Activated CD8-positive, alpha-beta T cell treated with anti-CD3 and anti-CD28 coated beads for 36 hours (primary cell): ENCODE measurements around the gene GRIK3. TPM values are rescaled to one million over a fixed set of nuclear protein-coding genes. Genes with fewer than 3 reads are reported as not detected.

Source experiments
- ATAC-seq: fragments of 200-7000 bp; cut with Tn5 transposase; one replicate; pipeline ENCODE4 v1.10.0; 2021; ENCODE audit warnings: mild to moderate bottlenecking, moderate library complexity
- CTCF ChIA-PET: fragments of 350-600 bp; sonication (Branson Sonifier 250); formaldehyde crosslinking; loops from one replicate; lab custom pipeline; 2021; ENCODE audit warnings: antibody characterized with exemption; lab: Charles Lee
- POLR2A ChIA-PET: fragments of 350-600 bp; sonication (Branson Sonifier 250); formaldehyde crosslinking; loops from one replicate; lab custom pipeline; 2021; ENCODE audit warnings: antibody characterized with exemption; lab: Charles Lee
- DNase-seq: peaks from one replicate; pipeline ENCODE4 v3.0.0-alpha.2; 2020
- H3K27ac Mint-ChIP-seq: one replicate; pipeline ENCODE4 v1.8.0; 2021; ENCODE audit warnings: mild to moderate bottlenecking, mixed read lengths
- H3K27me3 Mint-ChIP-seq: one replicate; pipeline ENCODE4 v1.8.0; 2021; ENCODE audit warnings: mixed read lengths
- H3K36me3 Mint-ChIP-seq: one replicate; pipeline ENCODE4 v1.8.0; 2021; ENCODE audit warnings: low read depth, mixed read lengths
- H3K4me1 Mint-ChIP-seq: one replicate; pipeline ENCODE4 v1.8.0; 2021; ENCODE audit warnings: low read depth, mixed read lengths
- H3K4me3 Mint-ChIP-seq: one replicate; pipeline ENCODE4 v1.8.0; 2021; ENCODE audit warnings: mild to moderate bottlenecking, moderate library complexity, mixed read lengths
- H3K9me3 Mint-ChIP-seq: one replicate; pipeline ENCODE4 v1.8.0; 2021; ENCODE audit warnings: mixed read lengths
- CTCF ChIP-seq: fragments of 200-600 bp; IDR thresholded peaks from one replicate; pipeline ENCODE4 v1.8.0; 2022; ENCODE audit warnings: antibody characterized with exemption, mild to moderate bottlenecking
- intact Hi-C: fragments of 100-400 bp; cut with micrococcal nuclease; formaldehyde crosslinking; loops from one replicate; pipeline ENCODE4 v1.10.0; 2022
- total RNA-seq, 2 experiments: library from RNA; stranded (reverse); gene quantifications; one replicate each; pipeline ENCODE4 v1.2.3, GENCODE V29; 2021

Gene GRIK3
- total RNA-seq, 2 experiments from 2014 or later: not detected

- Mint-ChIP-seq H3K27ac (no peak overlapping the region), H3K4me1 (no peaks in the 10 kb centered on the region), H3K4me3 (no peak overlapping the region), H3K9me3 (no peaks in the 10 kb centered on the region), H3K36me3 (no peaks in the 10 kb centered on the region), H3K27me3 (no peaks in the 10 kb centered on the region)
- intact Hi-C loops: no loop called here
- ATAC-seq (no peak), DNase-seq (no peak)
- TF ChIP-seq CTCF: no peak
- ChIA-PET CTCF (interaction anchor here (1.7 kb wide), 1 partner anchor 8 kb away, joined by 5 read pairs; no protein-coding TSS in a partner anchor), POLR2A (no interaction called here)
Observed at GRCh38 chr1:36872126-36872754, 162.1 kb downstream of the GRIK3 start.

- intact Hi-C loops: no loop called here
- H3K4me1 Mint-ChIP-seq: no peaks in the 10 kb centered on the region
- H3K36me3 Mint-ChIP-seq: no peaks in the 10 kb centered on the region
- no peak for TF ChIP-seq CTCF
- no peak for ATAC-seq
- H3K4me3 Mint-ChIP-seq: no peak overlapping the region
- H3K9me3 Mint-ChIP-seq: no peaks in the 10 kb centered on the region
- POLR2A ChIA-PET: no interaction called here
- DNase-seq: no peak
- no peak overlapping the region for H3K27ac Mint-ChIP-seq
- no peaks in the 10 kb centered on the region for H3K27me3 Mint-ChIP-seq
- CTCF ChIA-PET: no interaction called here
Observed at GRCh38 chr1:36871146-36871971, 163.0 kb downstream of the GRIK3 start.

GRCh38 chr1:36869826-36870225 is 164.5 kb downstream of the GRIK3 start:
- POLR2A ChIA-PET: no interaction called here
- Mint-ChIP-seq H3K4me3 (no peak overlapping the region), H3K27me3 (no peaks in the 10 kb centered on the region), H3K9me3 (no peaks in the 10 kb centered on the region), H3K4me1 (no peaks in the 10 kb centered on the region), H3K27ac (no peak overlapping the region), H3K36me3 (no peaks in the 10 kb centered on the region)
- no peak for TF ChIP-seq CTCF
- no peak for DNase-seq
- intact Hi-C loops: no loop called here
- ATAC-seq: no peak
- CTCF ChIA-PET: no interaction called here

- no peak for TF ChIP-seq CTCF
- Mint-ChIP-seq H3K9me3 (no peaks in the 10 kb centered on the region), H3K27me3 (no peaks in the 10 kb centered on the region), H3K27ac (no peak overlapping the region), H3K4me1 (no peaks in the 10 kb centered on the region), H3K4me3 (no peak overlapping the region), H3K36me3 (no peaks in the 10 kb centered on the region)
- ATAC-seq (no peak), DNase-seq (no peak)
- CTCF ChIA-PET: no interaction called here
- POLR2A ChIA-PET: no interaction called here
- intact Hi-C loops: no loop called here
Observed at GRCh38 chr1:36869054-36869453, 165.3 kb downstream of the GRIK3 start.

GRCh38 chr1:36867575-36867974 is 166.7 kb downstream of the GRIK3 start:
- POLR2A ChIA-PET: no interaction called here
- Mint-ChIP-seq H3K4me3 (no peak overlapping the region), H3K4me1 (no peaks in the 10 kb centered on the region), H3K27ac (no peak overlapping the region), H3K36me3 (no peaks in the 10 kb centered on the region), H3K9me3 (no peaks in the 10 kb centered on the region), H3K27me3 (peaks cover 5% of the 10 kb centered on the region)
- DNase-seq (no peak), ATAC-seq (no peak)
- intact Hi-C loops: no loop called here
- no peak for TF ChIP-seq CTCF
- CTCF ChIA-PET: no interaction called here
